Measurements from ENCODE around the gene KCNH8. TPM values are rescaled to one million over a fixed set of nuclear protein-coding genes. Genes with fewer than 3 reads are reported as not detected.

The KCNH8 gene
- total and polyA plus RNA-seq, 2 of the 4 experiments (the other 2 are of a cell fraction), result not detected

DNA sequence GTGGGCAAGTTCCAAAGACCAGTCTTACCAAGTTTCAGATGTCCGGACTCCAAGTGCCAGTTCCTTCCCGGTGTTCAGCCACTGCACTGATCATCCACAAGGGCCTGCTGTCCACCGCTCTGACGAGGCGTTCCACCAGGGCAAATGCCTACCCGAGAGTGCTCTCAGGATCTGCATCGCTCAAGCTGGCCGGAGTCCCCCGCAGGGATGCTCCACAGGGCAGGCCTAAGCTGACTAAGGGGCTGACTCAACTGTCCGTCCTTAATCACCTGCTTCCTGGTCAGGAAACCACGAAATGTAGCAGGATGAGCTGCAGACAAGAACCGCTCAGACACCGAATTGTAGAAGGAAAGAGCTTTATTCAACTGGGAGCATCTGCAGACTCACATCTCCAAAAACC, 341.6 kb downstream of the KCNH8 start:
- TF ChIP-seq MAZ (IDR thresholded peaks at IDR 0.05; ENCODE audit: borderline replicate concordance, low read depth, low read length) (no peak), BHLHE40 (IDR thresholded peaks at IDR 0.05; ENCODE audit: low read depth, low read length) (no peak), RFX5 (IDR thresholded peaks at IDR 0.05; ENCODE audit: low read depth, low read length) (no peak), FOS (IDR thresholded peaks at IDR 0.05; ENCODE audit: low read depth, low read length) (no peak), CEBPB (IDR thresholded peaks at IDR 0.05; ENCODE audit: low read depth, low read length) (no peak), POLR2A (IDR thresholded peaks at IDR 0.05; ENCODE audit: low read depth, low read length) (no peak), MXI1 (IDR thresholded peaks at IDR 0.05; ENCODE audit: borderline replicate concordance, low read depth, low read length) (no peak), CHD1 (IDR thresholded peaks at IDR 0.05; ENCODE audit: low read depth, low read length) (no peak), MAFK (IDR thresholded peaks at IDR 0.05; ENCODE audit: low read depth, low read length) (no peak), RCOR1 (IDR thresholded peaks at IDR 0.05; ENCODE audit: insufficient replicate concordance, low read length) (no peak), NFE2L2 (IDR thresholded peaks at IDR 0.05; ENCODE audit: low read depth, low read length) (no peak), RAD21 (IDR thresholded peaks at IDR 0.05; ENCODE audit: low read length) (no peak), SMC3 (IDR thresholded peaks at IDR 0.05; ENCODE audit: low read depth, low read length) (no peak)
- TF ChIP-seq, protein P1, sequence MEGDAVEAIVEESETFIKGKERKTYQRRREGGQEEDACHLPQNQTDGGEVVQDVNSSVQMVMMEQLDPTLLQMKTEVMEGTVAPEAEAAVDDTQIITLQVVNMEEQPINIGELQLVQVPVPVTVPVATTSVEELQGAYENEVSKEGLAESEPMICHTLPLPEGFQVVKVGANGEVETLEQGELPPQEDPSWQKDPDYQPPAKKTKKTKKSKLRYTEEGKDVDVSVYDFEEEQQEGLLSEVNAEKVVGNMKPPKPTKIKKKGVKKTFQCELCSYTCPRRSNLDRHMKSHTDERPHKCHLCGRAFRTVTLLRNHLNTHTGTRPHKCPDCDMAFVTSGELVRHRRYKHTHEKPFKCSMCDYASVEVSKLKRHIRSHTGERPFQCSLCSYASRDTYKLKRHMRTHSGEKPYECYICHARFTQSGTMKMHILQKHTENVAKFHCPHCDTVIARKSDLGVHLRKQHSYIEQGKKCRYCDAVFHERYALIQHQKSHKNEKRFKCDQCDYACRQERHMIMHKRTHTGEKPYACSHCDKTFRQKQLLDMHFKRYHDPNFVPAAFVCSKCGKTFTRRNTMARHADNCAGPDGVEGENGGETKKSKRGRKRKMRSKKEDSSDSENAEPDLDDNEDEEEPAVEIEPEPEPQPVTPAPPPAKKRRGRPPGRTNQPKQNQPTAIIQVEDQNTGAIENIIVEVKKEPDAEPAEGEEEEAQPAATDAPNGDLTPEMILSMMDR (conservative IDR thresholded peaks at IDR 0.05; ENCODE audit: low read depth, low read length), result no peak
- TF ChIP-seq, protein P2, sequence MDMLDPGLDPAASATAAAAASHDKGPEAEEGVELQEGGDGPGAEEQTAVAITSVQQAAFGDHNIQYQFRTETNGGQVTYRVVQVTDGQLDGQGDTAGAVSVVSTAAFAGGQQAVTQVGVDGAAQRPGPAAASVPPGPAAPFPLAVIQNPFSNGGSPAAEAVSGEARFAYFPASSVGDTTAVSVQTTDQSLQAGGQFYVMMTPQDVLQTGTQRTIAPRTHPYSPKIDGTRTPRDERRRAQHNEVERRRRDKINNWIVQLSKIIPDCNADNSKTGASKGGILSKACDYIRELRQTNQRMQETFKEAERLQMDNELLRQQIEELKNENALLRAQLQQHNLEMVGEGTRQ (IDR thresholded peaks at IDR 0.05; ENCODE audit: low read depth, low read length), result no peak
- TF ChIP-seq, protein P3, sequence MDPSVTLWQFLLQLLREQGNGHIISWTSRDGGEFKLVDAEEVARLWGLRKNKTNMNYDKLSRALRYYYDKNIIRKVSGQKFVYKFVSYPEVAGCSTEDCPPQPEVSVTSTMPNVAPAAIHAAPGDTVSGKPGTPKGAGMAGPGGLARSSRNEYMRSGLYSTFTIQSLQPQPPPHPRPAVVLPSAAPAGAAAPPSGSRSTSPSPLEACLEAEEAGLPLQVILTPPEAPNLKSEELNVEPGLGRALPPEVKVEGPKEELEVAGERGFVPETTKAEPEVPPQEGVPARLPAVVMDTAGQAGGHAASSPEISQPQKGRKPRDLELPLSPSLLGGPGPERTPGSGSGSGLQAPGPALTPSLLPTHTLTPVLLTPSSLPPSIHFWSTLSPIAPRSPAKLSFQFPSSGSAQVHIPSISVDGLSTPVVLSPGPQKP (IDR thresholded peaks at IDR 0.05; ENCODE audit: borderline replicate concordance, low read depth, low read length), result no peak
- DNase-seq, result no peak
- dilution Hi-C loops (cut with HindIII; ENCODE audit: low sequenced_read_pairs, unreplicated experiment) (no loop called here), in situ Hi-C loops (cut with MboI; ENCODE audit: low sequenced_read_pairs) (no loop called here), intact Hi-C loops (cut with micrococcal nuclease) (no loop called here)
- no peak overlapping the region for H3K14ac ChIP-seq (replicated peaks; ENCODE audit: low read depth, low read length)
- H2BK120ac ChIP-seq (ENCODE audit: low read depth, low read length), result no peak overlapping the region
- H2AK5ac ChIP-seq (ENCODE audit: low read depth, low read length), result no peak overlapping the region
- no peak overlapping the region for H3K27ac ChIP-seq (ENCODE audit: insufficient read depth, low read length)
- POLR2A ChIA-PET (ENCODE audit: unreplicated experiment), result no interaction called here
- no peaks in the 10 kb centered on the region for H3K27me3 ChIP-seq (ENCODE audit: control insufficient read depth, insufficient read depth, low read length)
- no peak for ATAC-seq (ENCODE audit: low read depth)
- no peak overlapping the region for H2BK15ac ChIP-seq (ENCODE audit: low read depth, low read length)
- no peak overlapping the region for H3K4me3 ChIP-seq (ENCODE audit: insufficient read depth, low read depth, low read length)
- H2BK5ac ChIP-seq (ENCODE audit: low read depth, low read length, poor library complexity, severe bottlenecking), result no peak overlapping the region
- no peak overlapping the region for H2BK20ac ChIP-seq (ENCODE audit: low read depth, low read length)
- no peak overlapping the region for H3K18ac ChIP-seq (ENCODE audit: low read depth, low read length)
- no CpG with 5 or more reads among the region's 13 CpGs for WGBS, 2 experiments (ENCODE audit: extremely low coverage in 2 of 2, insufficient read length in 1 of 2)
- CTCF ChIA-PET, result no interaction called here
- no peak overlapping the region for H4K5ac ChIP-seq (ENCODE audit: low read depth, low read length)
- no peak overlapping the region for H3K23ac ChIP-seq (ENCODE audit: low read depth, low read length)
- H4K8ac ChIP-seq (ENCODE audit: low read depth in 2 of 2, low read length in 2 of 2), result no peak overlapping the region
- no peak overlapping the region for H3K4me2 ChIP-seq (ENCODE audit: low read depth, low read length)
- BruUV-seq (replicated peaks), result no TSS peak
- H3K79me1 ChIP-seq (ENCODE audit: low read depth in 1 of 2, low read length in 2 of 2), result no peaks in the 10 kb centered on the region
- no peak overlapping the region for H2AK9ac ChIP-seq (replicated peaks; ENCODE audit: low read depth, low read length, poor library complexity)
- no peaks in the 10 kb centered on the region for H3K36me3 ChIP-seq (ENCODE audit: control insufficient read depth, insufficient read depth, low read length)
- no peak overlapping the region for H3K4ac ChIP-seq (ENCODE audit: low read depth, low read length)
- peaks cover 5% of the 10 kb centered on the region for H3K9me3 ChIP-seq (ENCODE audit: control insufficient read depth, insufficient read depth, low read length)
- H3K56ac ChIP-seq (ENCODE audit: extremely low read depth, insufficient read depth, low read length), result no peak overlapping the region
- no peak overlapping the region for H3K9ac ChIP-seq (ENCODE audit: low read depth, low read length)
- H3K4me1 ChIP-seq (ENCODE audit: control insufficient read depth, insufficient read depth, low read length), result no peaks in the 10 kb centered on the region
- H4K20me1 ChIP-seq (ENCODE audit: insufficient read depth, low read length), result no peaks in the 10 kb centered on the region
- no peak overlapping the region for H2AFZ ChIP-seq (replicated peaks; ENCODE audit: low read length, poor library complexity)
- H3K9me1 ChIP-seq (ENCODE audit: insufficient read depth, low read length), result no peaks in the 10 kb centered on the region
- no peak overlapping the region for H4K91ac ChIP-seq (ENCODE audit: insufficient read depth, low read depth, low read length)
